ENCODE results near the gene PLSCR4. TPM values are rescaled to one million over a fixed set of nuclear protein-coding genes. Genes with fewer than 3 reads are reported as not detected.
A peak's percentile ranks its signal among the peaks of the same experiment; 100 is the strongest.

The PLSCR4 gene
- total and polyA plus RNA-seq, 2 of the 8 experiments (the other 6 are each of a cell fraction or from before 2014, with no cell fraction given): 1.8 to 2.9 TPM

DNA sequence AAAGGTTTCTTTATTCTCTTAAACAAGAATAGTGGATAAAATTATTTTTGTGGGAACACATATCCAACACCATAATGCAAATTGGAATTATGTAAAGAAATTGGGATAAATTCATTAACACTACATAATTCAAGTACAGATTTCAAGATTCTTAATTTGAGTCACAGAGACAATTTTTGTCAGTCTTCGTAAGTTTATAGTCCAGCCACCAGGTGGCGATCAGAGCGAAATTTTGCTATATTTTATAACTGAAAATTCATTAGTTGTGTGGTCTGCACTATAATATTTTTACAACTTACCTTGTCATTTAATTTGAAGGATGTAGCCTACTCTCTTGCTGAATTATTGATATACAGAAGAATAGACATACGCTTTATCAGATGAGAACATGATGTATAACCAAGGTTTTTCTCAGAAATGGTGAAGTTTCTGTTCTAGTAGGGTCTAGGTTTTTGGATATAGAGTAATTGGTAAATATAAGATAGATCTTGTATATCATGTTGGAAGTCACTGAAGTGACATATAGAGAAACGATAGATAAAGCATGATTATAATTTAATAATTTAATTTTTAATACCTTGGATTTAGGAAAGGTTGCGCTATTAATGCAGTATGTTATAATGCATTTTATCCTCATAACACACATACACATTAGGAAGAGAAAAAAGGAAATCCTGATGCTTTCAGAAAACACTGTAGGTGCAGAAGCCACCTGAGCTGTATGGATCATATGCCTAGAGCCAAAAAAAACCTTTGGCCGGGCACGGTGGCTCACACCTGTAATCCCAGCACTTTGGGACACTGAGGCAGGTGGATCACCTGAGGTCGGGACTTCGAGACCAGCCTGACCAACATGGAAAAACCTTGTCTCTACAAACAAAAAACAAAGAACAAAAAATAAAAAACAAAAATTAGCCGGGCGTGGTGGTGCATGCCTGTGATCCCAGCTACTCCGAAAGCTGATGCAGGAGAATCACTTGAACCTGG is 31.7 kb downstream of the PLSCR4 start:
- Histone ChIP-seq H3K56ac (replicated peaks; ENCODE audit: insufficient read length, low read depth, low read length) (no peak overlapping the region), H4K5ac (ENCODE audit: insufficient read length, low read depth, low read length) (no peak overlapping the region), H2BK12ac (ENCODE audit: low read depth, low read length) (no peak overlapping the region), H4K91ac (replicated peaks; ENCODE audit: insufficient read length, low read length) (no peak overlapping the region), H3K14ac (ENCODE audit: insufficient read length) (no peak overlapping the region), H2BK5ac (ENCODE audit: low read depth, low read length) (no peak overlapping the region), H2AK5ac (ENCODE audit: low read depth, low read length) (no peak overlapping the region), H3K23me2 (ENCODE audit: low read depth, low read length) (peaks cover 3% of the 10 kb centered on the region; the same call in 1 of the 2 replicates), H3K27ac (ENCODE audit: low read depth, low read length) (no peak overlapping the region), H2BK120ac (replicated peaks; ENCODE audit: low read depth, low read length) (no peak overlapping the region), H2AFZ (ENCODE audit: low read length) (no peak overlapping the region), H3K79me2 (ENCODE audit: control insufficient read depth in 1 of 2, insufficient read depth in 2 of 2, low read length in 2 of 2) (no peaks in the 10 kb centered on the region), H3K4ac (replicated peaks; ENCODE audit: insufficient read length, low read depth, low read length) (no peak overlapping the region), H2BK20ac (ENCODE audit: low read length) (no peak overlapping the region), H3K9me3 (ENCODE audit: insufficient read depth in 2 of 2, low read depth in 1 of 2, low read length in 1 of 2) (no peaks in the 10 kb centered on the region), H3K23ac (ENCODE audit: insufficient read length) (no peak overlapping the region), H3K4me3 (ENCODE audit: extremely low read depth in 1 of 4, insufficient read depth in 2 of 4, low read depth in 3 of 4, low read length in 4 of 4) (no peak overlapping the region), H2BK15ac (ENCODE audit: low read length) (no peak overlapping the region), H4K8ac (ENCODE audit: extremely low read depth, insufficient read depth, low read length) (no peak overlapping the region), H3K27me3 (replicated peaks in 1 of 4; ENCODE audit: control insufficient read depth in 3 of 4, extremely low read depth in 1 of 4, insufficient read depth in 3 of 4, low read length in 3 of 4) (no peaks in the 10 kb centered on the region), H3K4me2 (ENCODE audit: insufficient read depth in 1 of 2, low read depth in 2 of 2, low read length in 2 of 2) (no peak overlapping the region), H4K20me1 (replicated peaks in 1 of 2; ENCODE audit: control insufficient read depth in 1 of 2, insufficient read depth in 2 of 2, low read length in 2 of 2) (no peaks in the 10 kb centered on the region), H3K4me1 (replicated peaks in 1 of 4; ENCODE audit: control insufficient read depth in 3 of 4, insufficient read depth in 4 of 4, low read length in 3 of 4) (no peaks in the 10 kb centered on the region), H3K9ac (replicated peaks in 1 of 4; ENCODE audit: extremely low read depth in 1 of 4, low read depth in 3 of 4, low read length in 3 of 4) (no peak overlapping the region), H3K18ac (ENCODE audit: extremely low read depth, low read length) (no peak overlapping the region), H3K36me3 (ENCODE audit: control insufficient read depth in 2 of 4, insufficient read depth in 4 of 4, low read length in 3 of 4) (no peaks in the 10 kb centered on the region), H3K79me1 (ENCODE audit: low read depth, low read length) (no peaks in the 10 kb centered on the region)
- WGBS, 2 experiments (ENCODE audit: extremely low coverage in 1 of 2, insufficient coverage in 1 of 2, insufficient read length in 1 of 2, insufficient replicate concordance in 2 of 2, low coverage in 1 of 2, low lambda C conversion rate in 2 of 2, missing lambda C conversion rate in 1 of 2): 71% methylated on average over 13 of the region's 13 CpGs; no CpG with 5 or more reads in 1 of the 2 experiments
- no peak for TF ChIP-seq HDAC6 (IDR thresholded peaks at IDR 0.05; ENCODE audit: low read depth, low read length)
- TF ChIP-seq, protein P1, sequence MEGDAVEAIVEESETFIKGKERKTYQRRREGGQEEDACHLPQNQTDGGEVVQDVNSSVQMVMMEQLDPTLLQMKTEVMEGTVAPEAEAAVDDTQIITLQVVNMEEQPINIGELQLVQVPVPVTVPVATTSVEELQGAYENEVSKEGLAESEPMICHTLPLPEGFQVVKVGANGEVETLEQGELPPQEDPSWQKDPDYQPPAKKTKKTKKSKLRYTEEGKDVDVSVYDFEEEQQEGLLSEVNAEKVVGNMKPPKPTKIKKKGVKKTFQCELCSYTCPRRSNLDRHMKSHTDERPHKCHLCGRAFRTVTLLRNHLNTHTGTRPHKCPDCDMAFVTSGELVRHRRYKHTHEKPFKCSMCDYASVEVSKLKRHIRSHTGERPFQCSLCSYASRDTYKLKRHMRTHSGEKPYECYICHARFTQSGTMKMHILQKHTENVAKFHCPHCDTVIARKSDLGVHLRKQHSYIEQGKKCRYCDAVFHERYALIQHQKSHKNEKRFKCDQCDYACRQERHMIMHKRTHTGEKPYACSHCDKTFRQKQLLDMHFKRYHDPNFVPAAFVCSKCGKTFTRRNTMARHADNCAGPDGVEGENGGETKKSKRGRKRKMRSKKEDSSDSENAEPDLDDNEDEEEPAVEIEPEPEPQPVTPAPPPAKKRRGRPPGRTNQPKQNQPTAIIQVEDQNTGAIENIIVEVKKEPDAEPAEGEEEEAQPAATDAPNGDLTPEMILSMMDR (IDR thresholded peaks at IDR 0.05; ENCODE audit: control extremely low read depth in 1 of 3, insufficient read depth in 1 of 3, low read depth in 1 of 3, low read length in 3 of 3): peak in 2 of 3 experiments; percentile 31 to 46; a peak in 2 of 4 replicates
- TF ChIP-seq RAD21 (IDR thresholded peaks at IDR 0.05 in 1 of 2, conservative IDR thresholded peaks at IDR 0.05 in 1 of 2; ENCODE audit: low read depth in 2 of 2, low read length in 2 of 2): peak; percentile 56 to 67
- ChIA-PET CTCF (ENCODE audit: partially characterized antibody) (interaction anchor here (0.6 to 1.9 kb wide), 12 partner anchors 13 to 916 kb away, joined by 3 to 11 read pairs (median 4); no protein-coding TSS in a partner anchor), POLR2A (ENCODE audit: partially characterized antibody) (interaction anchor here (0.6 kb wide), 1 partner anchor 151 kb away, joined by 3 read pairs; no protein-coding TSS in a partner anchor)
- FAIRE-seq (no peak), DNase-seq (ENCODE audit: low read depth in 1 of 2, low spot score in 2 of 2) (no peak)
